Measurements from ENCODE around the gene LRFN2.
A peak's percentile ranks its signal among the peaks of the same experiment; 100 is the strongest.

Gene LRFN2

GRCh38 chr6:40597301-40597700 lies 10.1 kb upstream of the LRFN2 start:
- Histone ChIP-seq H3K9me3 (replicated peaks in 1 of 2; ENCODE audit: control insufficient read depth in 2 of 2, insufficient read depth in 1 of 2, low read depth in 1 of 2, low read length in 2 of 2) (no peaks in the 10 kb centered on the region), H3K18ac (ENCODE audit: low read length) (no peak overlapping the region), H3K27ac (replicated peaks; ENCODE audit: low read length) (no peak overlapping the region), H2AK5ac (ENCODE audit: low read depth, low read length) (no peak overlapping the region), H3K4me3 (ENCODE audit: low read length in 2 of 2) (no peak overlapping the region), H2BK15ac (ENCODE audit: low read length) (no peak overlapping the region), H2BK12ac (ENCODE audit: low read length) (no peak overlapping the region), H2BK5ac (ENCODE audit: low read length) (no peak overlapping the region), H4K91ac (ENCODE audit: low read depth, low read length, poor library complexity) (no peak overlapping the region), H2BK120ac (ENCODE audit: low read depth, low read length) (no peak overlapping the region), H3K36me3 (replicated peaks in 1 of 2; ENCODE audit: control insufficient read depth in 2 of 2, insufficient read depth in 2 of 2, low read length in 2 of 2) (no peaks in the 10 kb centered on the region), H3K4me1 (ENCODE audit: control insufficient read depth in 2 of 2, insufficient read depth in 1 of 2, low read depth in 1 of 2, low read length in 2 of 2) (no peaks in the 10 kb centered on the region), H3K27me3 (ENCODE audit: control insufficient read depth in 3 of 3, insufficient read depth in 3 of 3, low read depth in 1 of 3, low read length in 3 of 3) (peaks cover 0 to 16% (median 0%) of the 10 kb centered on the region in 3 experiments), H3K23ac (ENCODE audit: low read depth, low read length, poor library complexity) (no peak overlapping the region), H3K9ac (ENCODE audit: low read depth, low read length, poor library complexity) (no peak overlapping the region), H3K79me1 (ENCODE audit: low read depth, low read length) (no peaks in the 10 kb centered on the region), H3K4ac (ENCODE audit: low read length) (no peak overlapping the region), H4K8ac (ENCODE audit: low read depth, low read length) (no peak overlapping the region), H2AFZ (ENCODE audit: low read length) (no peak overlapping the region), H3K4me2 (ENCODE audit: insufficient read depth, low read length, poor library complexity, severe bottlenecking) (no peak overlapping the region), H3K14ac (ENCODE audit: low read length) (no peak overlapping the region)
- no CpG with 5 or more reads among the region's 3 CpGs for WGBS, 2 donors (ENCODE audit: extremely low coverage in 2 of 2, insufficient read length in 2 of 2, insufficient replicate concordance in 1 of 2)
- no peak for DNase-seq (ENCODE audit: low spot score)

GRCh38 chr6:40588480-40588879 lies 1.3 kb upstream of the LRFN2 start:
- no peak overlapping the region for H2BK12ac ChIP-seq (ENCODE audit: low read length)
- H3K4me1 ChIP-seq (ENCODE audit: control insufficient read depth in 2 of 2, insufficient read depth in 1 of 2, low read depth in 1 of 2, low read length in 2 of 2): peaks cover 1 to 17% of the 10 kb centered on the region in 2 donors
- no peak overlapping the region for H2BK15ac ChIP-seq (ENCODE audit: low read length)
- H3K79me1 ChIP-seq (ENCODE audit: low read depth, low read length): no peaks in the 10 kb centered on the region
- H4K91ac ChIP-seq (ENCODE audit: low read depth, low read length, poor library complexity): no peak overlapping the region
- H3K18ac ChIP-seq (ENCODE audit: low read length): no peak overlapping the region
- no peak overlapping the region for H2AK5ac ChIP-seq (ENCODE audit: low read depth, low read length)
- H3K4ac ChIP-seq (ENCODE audit: low read length): no peak overlapping the region
- H3K27ac ChIP-seq (replicated peaks; ENCODE audit: low read length): no peak overlapping the region
- H3K23ac ChIP-seq (ENCODE audit: low read depth, low read length, poor library complexity): no peak overlapping the region
- no peak overlapping the region for H2BK120ac ChIP-seq (ENCODE audit: low read depth, low read length)
- no peak overlapping the region for H3K14ac ChIP-seq (ENCODE audit: low read length)
- no peak for DNase-seq (ENCODE audit: low spot score)
- H4K8ac ChIP-seq (ENCODE audit: low read depth, low read length): no peak overlapping the region
- H3K4me3 ChIP-seq (ENCODE audit: low read length in 2 of 2): no peak overlapping the region
- WGBS, 2 donors (ENCODE audit: extremely low coverage in 2 of 2, insufficient read length in 2 of 2, insufficient replicate concordance in 1 of 2): no CpG with 5 or more reads among the region's 7 CpGs
- no peak overlapping the region for H3K4me2 ChIP-seq (ENCODE audit: insufficient read depth, low read length, poor library complexity, severe bottlenecking)
- H3K9ac ChIP-seq (ENCODE audit: low read depth, low read length, poor library complexity): no peak overlapping the region
- H3K27me3 ChIP-seq (ENCODE audit: control insufficient read depth in 3 of 3, insufficient read depth in 3 of 3, low read depth in 1 of 3, low read length in 3 of 3): peaks cover 0 to 61% (median 15%) of the 10 kb centered on the region in 3 experiments
- H2BK5ac ChIP-seq (ENCODE audit: low read length): no peak overlapping the region
- H3K36me3 ChIP-seq (replicated peaks in 1 of 2; ENCODE audit: control insufficient read depth in 2 of 2, insufficient read depth in 2 of 2, low read length in 2 of 2): no peaks in the 10 kb centered on the region
- H3K9me3 ChIP-seq (replicated peaks in 1 of 2; ENCODE audit: control insufficient read depth in 2 of 2, insufficient read depth in 1 of 2, low read depth in 1 of 2, low read length in 2 of 2): no peaks in the 10 kb centered on the region
- H2AFZ ChIP-seq (ENCODE audit: low read length): no peak overlapping the region

- Histone ChIP-seq H4K91ac (ENCODE audit: low read depth, low read length, poor library complexity) (no peak overlapping the region), H2AFZ (ENCODE audit: low read length) (peak overlapping the region; percentile 96), H3K4me1 (ENCODE audit: control insufficient read depth in 2 of 2, insufficient read depth in 1 of 2, low read depth in 1 of 2, low read length in 2 of 2) (peaks cover 1 to 17% of the 10 kb centered on the region in 2 donors), H3K23ac (ENCODE audit: low read depth, low read length, poor library complexity) (no peak overlapping the region), H3K4ac (ENCODE audit: low read length) (no peak overlapping the region), H3K18ac (ENCODE audit: low read length) (no peak overlapping the region), H3K36me3 (replicated peaks in 1 of 2; ENCODE audit: control insufficient read depth in 2 of 2, insufficient read depth in 2 of 2, low read length in 2 of 2) (no peaks in the 10 kb centered on the region), H3K27ac (replicated peaks; ENCODE audit: low read length) (no peak overlapping the region), H3K9me3 (replicated peaks in 1 of 2; ENCODE audit: control insufficient read depth in 2 of 2, insufficient read depth in 1 of 2, low read depth in 1 of 2, low read length in 2 of 2) (no peaks in the 10 kb centered on the region), H2BK15ac (ENCODE audit: low read length) (no peak overlapping the region), H3K79me1 (ENCODE audit: low read depth, low read length) (no peaks in the 10 kb centered on the region), H3K4me2 (ENCODE audit: insufficient read depth, low read length, poor library complexity, severe bottlenecking) (peak overlapping the region; percentile 96), H3K27me3 (ENCODE audit: control insufficient read depth in 3 of 3, insufficient read depth in 3 of 3, low read depth in 1 of 3, low read length in 3 of 3) (peaks cover 0 to 61% (median 15%) of the 10 kb centered on the region in 3 experiments), H2BK120ac (ENCODE audit: low read depth, low read length) (no peak overlapping the region), H4K8ac (ENCODE audit: low read depth, low read length) (no peak overlapping the region), H2BK5ac (ENCODE audit: low read length) (no peak overlapping the region), H3K4me3 (ENCODE audit: low read length in 2 of 2) (no peak overlapping the region), H2BK12ac (ENCODE audit: low read length) (no peak overlapping the region), H3K9ac (ENCODE audit: low read depth, low read length, poor library complexity) (no peak overlapping the region), H2AK5ac (ENCODE audit: low read depth, low read length) (no peak overlapping the region), H3K14ac (ENCODE audit: low read length) (no peak overlapping the region)
- no CpG with 5 or more reads among the region's 11 CpGs for WGBS, 2 donors (ENCODE audit: extremely low coverage in 2 of 2, insufficient read length in 2 of 2, insufficient replicate concordance in 1 of 2)
- no peak for DNase-seq (ENCODE audit: low spot score)
Measured at GRCh38 chr6:40588070-40588384, 863 bp upstream of the LRFN2 start.

GRCh38 chr6:40586369-40587201 lies 579 bp downstream of the LRFN2 start:
- Histone ChIP-seq H4K8ac (ENCODE audit: low read depth, low read length) (no peak overlapping the region), H3K79me1 (ENCODE audit: low read depth, low read length) (no peaks in the 10 kb centered on the region), H3K4me3 (ENCODE audit: low read length in 2 of 2) (peak overlapping the region in 1 of 2 donors; percentile 74), H3K4me1 (ENCODE audit: control insufficient read depth in 2 of 2, insufficient read depth in 1 of 2, low read depth in 1 of 2, low read length in 2 of 2) (peaks cover 1 to 17% of the 10 kb centered on the region in 2 donors), H3K27me3 (ENCODE audit: control insufficient read depth in 3 of 3, insufficient read depth in 3 of 3, low read depth in 1 of 3, low read length in 3 of 3) (peaks cover 0 to 61% (median 15%) of the 10 kb centered on the region in 3 experiments), H3K4ac (ENCODE audit: low read length) (no peak overlapping the region), H2BK120ac (ENCODE audit: low read depth, low read length) (no peak overlapping the region), H3K9me3 (replicated peaks in 1 of 2; ENCODE audit: control insufficient read depth in 2 of 2, insufficient read depth in 1 of 2, low read depth in 1 of 2, low read length in 2 of 2) (no peaks in the 10 kb centered on the region), H3K9ac (ENCODE audit: low read depth, low read length, poor library complexity) (no peak overlapping the region), H4K91ac (ENCODE audit: low read depth, low read length, poor library complexity) (no peak overlapping the region), H3K4me2 (ENCODE audit: insufficient read depth, low read length, poor library complexity, severe bottlenecking) (peak overlapping the region; percentile 96), H2BK12ac (ENCODE audit: low read length) (no peak overlapping the region), H3K36me3 (replicated peaks in 1 of 2; ENCODE audit: control insufficient read depth in 2 of 2, insufficient read depth in 2 of 2, low read length in 2 of 2) (no peaks in the 10 kb centered on the region), H2AFZ (ENCODE audit: low read length) (peak overlapping the region; percentile 96), H2AK5ac (ENCODE audit: low read depth, low read length) (no peak overlapping the region), H3K27ac (replicated peaks; ENCODE audit: low read length) (no peak overlapping the region), H2BK15ac (ENCODE audit: low read length) (no peak overlapping the region), H3K18ac (ENCODE audit: low read length) (peak overlapping the region; percentile 7), H3K23ac (ENCODE audit: low read depth, low read length, poor library complexity) (no peak overlapping the region), H2BK5ac (ENCODE audit: low read length) (no peak overlapping the region), H3K14ac (ENCODE audit: low read length) (no peak overlapping the region)
- no peak for DNase-seq (ENCODE audit: low spot score)
- WGBS, 2 donors (ENCODE audit: extremely low coverage in 2 of 2, insufficient read length in 2 of 2, insufficient replicate concordance in 1 of 2): no CpG with 5 or more reads among the region's 55 CpGs
